Nephron progenitor cell (in vitro differentiated cells): Measurements from ENCODE around the gene ELAVL1.

Experiments used
- DNase-seq: peaks from one replicate; pipeline ENCODE4 v3.0.0; 2021
- H3K27ac Mint-ChIP-seq: 2 replicates; pipeline ENCODE4 v1.8.0; 2021; ENCODE audit warnings: mild to moderate bottlenecking, moderate library complexity, mixed read lengths
- H3K27me3 Mint-ChIP-seq: 2 replicates; pipeline ENCODE4 v1.8.0; 2021; ENCODE audit warnings: mild to moderate bottlenecking, low read depth, mixed read lengths; ENCODE audit not compliant: poor library complexity
- H3K36me3 Mint-ChIP-seq: 2 replicates; pipeline ENCODE4 v1.8.0; 2021; ENCODE audit warnings: low read depth, mixed read lengths
- H3K4me1 Mint-ChIP-seq: 2 replicates; pipeline ENCODE4 v1.8.0; 2021; ENCODE audit warnings: mixed read lengths
- H3K4me3 Mint-ChIP-seq: 2 replicates; pipeline ENCODE4 v1.8.0; 2021; ENCODE audit warnings: mild to moderate bottlenecking, moderate library complexity, mixed read lengths
- H3K9me3 Mint-ChIP-seq: 2 replicates; pipeline ENCODE4 v1.8.0; 2021; ENCODE audit warnings: mild to moderate bottlenecking, moderate library complexity, mixed read lengths
- TF ChIP-seq, protein P1 (sequence below): fragments of 200-600 bp; sonication (generic); IDR thresholded peaks from 2 replicates; pipeline ENCODE4 v1.5.0; 2021; ENCODE audit warnings: antibody characterized with exemption

The ELAVL1 gene

GRCh38 chr19:7997809-7998480 is 7.5 kb downstream of the ELAVL1 start:
- TF ChIP-seq, protein P1, sequence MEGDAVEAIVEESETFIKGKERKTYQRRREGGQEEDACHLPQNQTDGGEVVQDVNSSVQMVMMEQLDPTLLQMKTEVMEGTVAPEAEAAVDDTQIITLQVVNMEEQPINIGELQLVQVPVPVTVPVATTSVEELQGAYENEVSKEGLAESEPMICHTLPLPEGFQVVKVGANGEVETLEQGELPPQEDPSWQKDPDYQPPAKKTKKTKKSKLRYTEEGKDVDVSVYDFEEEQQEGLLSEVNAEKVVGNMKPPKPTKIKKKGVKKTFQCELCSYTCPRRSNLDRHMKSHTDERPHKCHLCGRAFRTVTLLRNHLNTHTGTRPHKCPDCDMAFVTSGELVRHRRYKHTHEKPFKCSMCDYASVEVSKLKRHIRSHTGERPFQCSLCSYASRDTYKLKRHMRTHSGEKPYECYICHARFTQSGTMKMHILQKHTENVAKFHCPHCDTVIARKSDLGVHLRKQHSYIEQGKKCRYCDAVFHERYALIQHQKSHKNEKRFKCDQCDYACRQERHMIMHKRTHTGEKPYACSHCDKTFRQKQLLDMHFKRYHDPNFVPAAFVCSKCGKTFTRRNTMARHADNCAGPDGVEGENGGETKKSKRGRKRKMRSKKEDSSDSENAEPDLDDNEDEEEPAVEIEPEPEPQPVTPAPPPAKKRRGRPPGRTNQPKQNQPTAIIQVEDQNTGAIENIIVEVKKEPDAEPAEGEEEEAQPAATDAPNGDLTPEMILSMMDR = no peak
- Mint-ChIP-seq H3K27ac (no peak overlapping the region), H3K36me3 (peaks cover 57% of the 10 kb centered on the region), H3K4me3 (no peak overlapping the region), H3K9me3 (no peaks in the 10 kb centered on the region), H3K27me3 (peaks cover 3% of the 10 kb centered on the region), H3K4me1 (peaks cover 58% of the 10 kb centered on the region)
- no peak for DNase-seq

GRCh38 chr19:7996883-7997282 is 8.6 kb downstream of the ELAVL1 start:
- H3K9me3 Mint-ChIP-seq = no peaks in the 10 kb centered on the region

DNA sequence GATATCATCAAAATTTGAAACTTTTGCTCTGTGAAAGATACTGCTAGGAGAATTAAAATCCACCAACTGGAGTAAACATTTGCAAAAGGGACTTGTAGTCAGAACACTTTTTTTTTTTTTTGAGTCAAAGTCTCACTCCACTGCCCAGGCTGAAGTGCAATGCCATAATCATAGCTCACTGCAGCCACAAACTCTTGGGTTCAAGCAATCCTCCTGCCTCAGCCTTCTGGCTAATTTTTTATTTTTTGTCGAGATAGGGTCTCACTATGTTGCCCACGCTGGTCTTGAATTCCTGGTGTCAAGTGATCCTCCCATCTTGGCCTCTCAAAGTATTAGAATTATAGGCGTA is 9.7 kb downstream of the ELAVL1 start:
- Mint-ChIP-seq H3K4me3 (no peak overlapping the region), H3K27me3 (no peaks in the 10 kb centered on the region), H3K27ac (no peak overlapping the region), H3K4me1 (peaks cover 37% of the 10 kb centered on the region), H3K36me3 (peaks cover 51% of the 10 kb centered on the region), H3K9me3 (no peaks in the 10 kb centered on the region)
- no peak for DNase-seq
- TF ChIP-seq, protein P1 = no peak

More at GRCh38 chr19:7996883-7997282, 8.6 kb downstream of the ELAVL1 start:
- Mint-ChIP-seq H3K27me3 (no peaks in the 10 kb centered on the region), H3K4me3 (no peak overlapping the region), H3K4me1 (peaks cover 48% of the 10 kb centered on the region), H3K27ac (no peak overlapping the region), H3K36me3 (peaks cover 52% of the 10 kb centered on the region)
- TF ChIP-seq, protein P1 = no peak
- no peak for DNase-seq

- Mint-ChIP-seq H3K27me3 (no peaks in the 10 kb centered on the region), H3K36me3 (peaks cover 49% of the 10 kb centered on the region), H3K4me3 (no peak overlapping the region), H3K9me3 (no peaks in the 10 kb centered on the region), H3K27ac (peak overlapping the region; percentile 86), H3K4me1 (peaks cover 34% of the 10 kb centered on the region)
- TF ChIP-seq, protein P1 = no peak
- DNase-seq = no peak
These were observed 10.3 kb downstream of the ELAVL1 start for GRCh38 chr19:7994928-7995809.

DNA sequence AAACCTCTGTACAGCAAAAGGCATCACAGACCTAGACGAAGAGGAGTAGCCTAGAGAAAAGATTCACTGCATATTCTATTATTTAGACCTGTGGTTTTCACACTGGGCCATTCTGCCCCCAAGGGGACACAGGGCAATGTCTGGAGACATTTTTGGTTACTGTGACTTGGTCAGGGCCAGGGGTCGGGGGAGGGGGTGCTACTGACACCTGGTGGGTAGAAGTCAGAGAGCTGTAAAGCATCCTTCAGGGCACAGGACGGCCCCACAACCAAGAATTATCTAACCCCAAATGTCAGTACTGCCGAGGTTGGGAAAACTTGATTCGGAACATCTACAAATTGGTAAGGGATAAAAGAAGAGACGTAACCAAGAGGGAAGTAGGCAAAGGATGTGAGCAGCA is 11.3 kb downstream of the ELAVL1 start:
- DNase-seq = no peak
- TF ChIP-seq, protein P1 = no peak
- Mint-ChIP-seq H3K27ac (peak overlapping the region; percentile 96), H3K27me3 (no peaks in the 10 kb centered on the region), H3K4me3 (no peak overlapping the region), H3K9me3 (no peaks in the 10 kb centered on the region), H3K4me1 (peaks cover 28% of the 10 kb centered on the region), H3K36me3 (peaks cover 47% of the 10 kb centered on the region)
